H54 (cell line): ENCODE measurements around the gene P2RY6.
"Not testable (repeated sequence)": the region's sequence is repeated elsewhere in the genome, so short reads cannot be mapped to it uniquely, and the experiment has no call there.

Source experiments
- DNase-seq: peaks from one replicate; pipeline ENCODE4 v3.0.0; 2011; ENCODE audit warnings: low spot score, mixed read lengths; ENCODE audit not compliant: insufficient read length
- FAIRE-seq: peaks from 3 replicates; lab custom pipeline; 2011; peaks lifted over from hg19 to GRCh38; lab: Jason Lieb, UNC
- POLR2A ChIP-seq: IDR thresholded peaks from 2 replicates; pipeline ENCODE4 v1.6.1; 2011; ENCODE audit warnings: low read depth, mild to moderate bottlenecking, low read length

Gene P2RY6

DNA sequence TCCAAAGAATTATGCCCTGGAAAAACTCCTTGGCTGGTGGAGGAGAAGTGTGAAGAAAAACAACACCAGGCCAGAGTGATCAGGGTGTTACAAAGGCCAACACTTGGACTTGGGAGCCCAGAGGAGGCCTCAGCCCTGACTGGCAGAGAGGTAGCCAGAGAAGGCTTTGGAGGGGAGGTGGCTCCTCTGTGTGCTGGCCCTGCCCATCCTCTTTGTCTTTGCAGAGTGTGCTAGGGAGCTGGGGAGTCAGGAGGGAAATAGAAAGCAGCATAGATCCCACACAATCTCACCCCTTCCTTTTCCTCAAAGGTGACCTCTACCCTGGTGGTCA lies 12.0 kb upstream of the P2RY6 start:
- no peak for TF ChIP-seq POLR2A
- DNase-seq, result no peak
- FAIRE-seq, result no peak

DNA sequence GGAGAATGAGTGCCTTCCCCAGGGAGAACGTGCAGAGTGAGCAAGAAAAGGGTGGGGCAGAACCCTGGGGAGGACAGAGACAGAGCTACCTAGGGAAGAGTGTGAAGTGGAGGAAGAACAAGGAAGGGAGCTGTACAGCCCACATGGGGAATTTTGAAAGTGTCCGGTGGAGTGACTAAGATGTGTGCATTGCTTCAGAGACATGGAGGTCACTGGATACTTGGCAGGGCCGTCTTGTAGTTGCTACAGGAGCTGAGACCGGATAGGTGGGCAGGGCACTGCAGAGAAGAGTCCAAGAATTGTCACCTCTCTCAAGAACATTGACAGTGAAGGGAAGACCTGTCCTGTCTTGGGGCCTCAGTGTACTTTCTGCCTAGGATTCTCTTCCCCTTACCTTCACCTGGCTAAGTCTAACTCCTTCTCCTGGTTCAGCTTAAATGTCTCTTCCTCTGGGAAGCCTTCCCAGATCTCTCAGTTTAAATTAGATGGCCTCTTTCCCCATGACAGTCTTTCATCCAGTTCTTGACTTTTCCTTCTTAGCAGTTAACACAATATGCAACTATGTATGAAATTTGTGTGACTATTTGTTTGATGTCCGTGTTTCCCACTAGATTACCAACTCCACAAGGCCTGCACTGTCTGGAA lies 9.2 kb upstream of the P2RY6 start:
- no peak for DNase-seq
- FAIRE-seq, result no peak
- TF ChIP-seq POLR2A, result no peak

DNA sequence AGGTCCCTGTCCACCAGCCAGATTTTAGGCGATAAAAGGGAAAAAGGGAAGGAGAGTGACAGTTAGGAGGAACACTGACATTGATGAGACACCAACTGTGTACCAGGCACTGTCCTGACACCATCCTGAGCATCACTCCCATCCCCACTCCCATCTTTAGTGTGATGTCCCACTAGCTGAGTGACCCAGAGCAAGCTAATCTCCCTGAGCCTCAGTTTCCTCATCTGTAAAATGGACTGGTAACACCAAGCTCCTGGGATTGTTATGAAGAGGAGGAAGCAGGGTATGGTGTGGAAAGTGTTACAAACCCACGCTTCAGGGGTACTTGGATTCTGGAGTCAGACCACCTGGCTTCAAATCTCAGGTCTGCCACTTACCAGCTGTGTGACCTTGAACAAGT lies 8.5 kb upstream of the P2RY6 start:
- DNase-seq, result no peak
- no peak for TF ChIP-seq POLR2A
- no peak for FAIRE-seq

DNA sequence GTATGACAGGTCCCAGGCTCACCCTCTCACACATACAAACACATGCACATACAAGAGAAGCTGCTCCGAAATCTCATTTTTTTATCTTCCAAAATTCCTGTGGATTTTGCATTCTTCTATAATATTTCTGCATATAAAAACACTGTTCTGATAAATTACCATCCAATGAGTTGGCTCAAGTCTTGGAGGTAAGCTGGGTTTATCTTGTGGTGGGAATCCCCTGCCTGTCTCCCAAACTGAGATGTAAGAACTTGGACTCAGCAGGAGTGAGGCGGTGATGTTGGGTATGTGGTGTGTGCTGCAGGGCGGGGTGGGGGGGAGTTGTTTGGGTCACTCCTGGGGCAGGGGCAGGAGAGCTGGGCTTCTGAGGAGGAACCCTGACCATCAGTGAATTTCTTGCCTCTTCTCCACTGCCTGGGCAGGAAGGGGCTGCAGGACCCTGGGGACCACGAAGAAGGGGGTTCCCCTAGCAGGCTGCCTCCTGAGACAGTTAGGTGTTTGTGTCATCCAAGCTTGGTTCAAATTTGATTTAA lies 6.8 kb upstream of the P2RY6 start:
- no peak for TF ChIP-seq POLR2A
- no peak for FAIRE-seq
- DNase-seq, result no peak

DNA sequence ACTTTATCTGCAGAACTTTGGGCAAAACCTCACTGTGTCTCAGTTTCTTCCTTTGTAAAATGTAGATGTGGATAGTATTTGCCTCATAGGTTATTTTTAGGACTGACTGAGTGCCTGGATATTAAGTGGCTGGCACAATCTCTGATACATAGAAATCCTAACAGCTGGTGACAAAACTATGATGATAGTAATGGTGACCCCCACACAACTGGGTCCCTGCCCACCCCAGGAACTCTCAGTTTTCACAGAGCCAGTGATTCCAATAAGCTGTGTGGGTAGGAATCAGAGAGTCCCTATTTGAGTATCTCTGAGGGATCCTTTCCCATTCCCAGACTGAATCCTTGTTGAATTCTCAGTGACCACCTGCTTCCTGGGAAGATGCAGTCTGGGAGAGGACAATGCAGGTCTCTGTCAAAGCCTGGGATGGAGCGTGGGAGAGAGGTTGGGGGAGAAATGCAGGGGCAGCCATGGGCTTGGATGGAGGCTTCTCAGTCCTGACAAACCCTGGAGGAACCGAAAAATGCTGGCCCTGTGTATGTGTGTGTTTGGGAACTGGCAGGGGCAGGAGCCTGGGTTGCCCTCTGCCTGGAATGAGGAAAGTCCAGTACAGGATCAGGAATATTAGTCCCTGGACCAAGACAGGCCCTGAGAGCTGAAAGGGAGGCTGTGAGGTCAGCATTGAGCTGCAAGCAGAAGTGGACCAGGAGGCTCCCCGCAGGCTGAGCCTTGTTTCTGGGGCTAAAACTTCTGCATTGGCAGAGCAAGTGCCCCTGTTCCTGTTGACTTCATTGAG lies 6.1 kb upstream of the P2RY6 start:
- TF ChIP-seq POLR2A, result no peak
- FAIRE-seq, result no peak
- no peak for DNase-seq

DNA sequence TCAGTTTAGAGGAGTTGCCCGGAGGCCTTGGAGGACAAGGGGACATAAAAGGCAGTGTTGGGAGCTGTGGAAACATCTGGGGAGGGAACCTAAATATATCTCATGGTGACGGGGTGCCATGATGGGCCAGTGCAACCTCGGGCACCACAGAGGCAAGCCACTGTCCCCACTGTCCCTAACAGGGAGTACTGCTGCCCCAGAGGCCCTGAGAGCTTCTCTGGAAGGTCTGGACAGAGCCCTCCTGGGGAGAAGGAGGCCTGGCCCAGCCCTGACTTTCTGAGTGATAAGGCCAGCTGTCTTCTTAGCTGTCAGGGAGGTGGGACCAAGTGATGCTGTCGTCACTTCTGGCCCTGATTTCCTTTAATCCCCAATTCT lies 5.5 kb upstream of the P2RY6 start:
- no peak for TF ChIP-seq POLR2A
- FAIRE-seq (no peak), DNase-seq (no peak)

DNA sequence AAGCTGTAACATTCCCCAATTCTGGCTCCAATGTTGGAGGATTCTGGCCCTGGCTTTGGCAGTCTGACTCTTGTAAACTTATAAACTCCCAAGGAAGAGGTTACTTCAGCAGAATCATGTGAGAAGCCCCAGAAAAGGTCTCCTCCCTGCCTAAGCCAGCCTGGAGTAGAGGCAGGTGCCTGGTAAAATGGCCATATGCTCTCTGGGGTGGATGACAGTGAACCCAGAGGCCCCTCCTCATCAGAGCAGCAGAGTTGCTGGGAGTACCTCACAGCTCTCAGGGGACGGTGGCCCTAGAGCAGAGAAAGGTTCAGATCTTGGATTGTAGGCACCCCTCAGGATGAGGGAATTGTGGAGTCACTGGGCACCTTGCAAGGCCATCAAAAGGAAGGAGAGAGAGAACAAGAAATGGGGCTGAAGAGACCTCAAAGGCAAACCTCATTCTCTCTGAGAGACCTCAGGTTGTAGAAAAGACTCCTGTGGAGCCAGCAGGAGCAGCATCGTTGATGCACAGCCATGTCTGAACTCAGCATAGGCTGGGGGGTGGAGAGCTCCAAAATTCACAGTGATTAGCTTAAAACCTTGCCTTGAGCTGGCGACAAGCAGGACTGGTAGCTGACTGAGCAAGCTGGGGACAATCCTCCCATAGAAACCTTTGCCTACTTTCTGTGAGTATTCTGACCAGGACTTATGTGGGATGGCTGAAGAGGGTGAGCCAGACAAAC lies 4.9 kb upstream of the P2RY6 start:
- TF ChIP-seq POLR2A, result no peak; the same call in 1 of the 2 replicates
- DNase-seq, result no peak

DNA sequence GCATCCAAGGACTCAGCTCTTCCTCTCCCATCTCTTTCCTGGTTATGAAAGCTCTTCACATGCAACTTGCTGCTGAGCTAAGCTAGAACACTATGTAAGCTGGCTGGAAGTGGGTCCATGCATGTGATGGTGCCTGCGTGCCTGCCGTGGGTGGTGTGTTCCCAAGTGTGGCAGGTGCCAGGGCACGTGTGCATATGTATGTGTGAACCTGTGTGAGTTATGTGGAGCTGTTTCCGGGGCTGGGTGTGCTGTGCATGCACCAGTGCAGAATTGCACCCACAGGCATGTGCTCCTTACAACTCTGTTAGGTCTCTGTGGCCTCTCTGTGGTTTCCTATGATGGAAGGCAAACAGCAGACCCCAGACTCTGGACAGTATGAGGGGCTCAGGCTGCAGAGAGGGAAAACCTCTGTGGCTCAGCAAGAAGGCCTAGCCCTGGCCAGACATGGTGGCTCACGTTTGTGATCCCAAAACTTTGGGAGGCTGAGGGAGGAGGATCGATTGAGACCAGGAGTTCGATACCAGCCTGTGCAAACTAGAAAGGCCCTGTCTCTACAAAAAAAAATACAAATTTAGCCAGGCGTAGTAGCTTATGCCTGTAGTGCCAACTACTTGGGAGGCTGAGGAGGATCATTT lies 4.1 kb upstream of the P2RY6 start:
- no peak for DNase-seq
- no peak for TF ChIP-seq POLR2A
- no peak for FAIRE-seq

More for the DNA sequence above, 4.9 kb upstream of the P2RY6 start:
- no peak for FAIRE-seq

DNA sequence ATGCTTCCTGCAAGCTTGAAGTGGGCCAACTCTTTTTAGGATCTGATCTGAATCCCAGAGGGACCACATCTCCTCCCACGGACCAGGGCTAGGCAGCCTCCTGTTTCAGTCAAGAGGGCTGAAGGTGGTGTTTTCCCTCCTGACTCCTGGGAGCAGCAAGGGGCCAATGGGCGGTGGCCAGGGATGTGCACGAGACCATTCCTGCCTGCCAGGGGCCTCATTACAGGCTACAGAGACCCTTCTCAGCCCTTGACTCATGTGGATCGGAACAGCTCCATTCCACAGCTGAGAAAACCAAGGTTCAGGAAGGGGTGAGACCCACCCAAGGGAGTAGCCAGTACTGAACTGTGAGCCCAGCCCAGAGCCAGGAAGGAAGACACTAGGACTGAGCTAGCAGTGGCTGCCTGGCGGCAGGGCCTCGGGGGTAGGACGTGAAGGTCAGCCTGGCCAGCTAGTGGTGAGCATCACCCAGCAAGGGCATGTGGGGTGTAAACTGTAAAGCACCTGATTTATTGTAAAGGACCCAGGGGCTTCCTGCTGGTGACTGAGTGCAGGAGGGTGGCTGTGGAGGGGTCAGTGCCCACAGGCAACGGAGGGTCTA lies 3.4 kb upstream of the P2RY6 start:
- TF ChIP-seq POLR2A, result no peak
- DNase-seq (no peak), FAIRE-seq (no peak)

DNA sequence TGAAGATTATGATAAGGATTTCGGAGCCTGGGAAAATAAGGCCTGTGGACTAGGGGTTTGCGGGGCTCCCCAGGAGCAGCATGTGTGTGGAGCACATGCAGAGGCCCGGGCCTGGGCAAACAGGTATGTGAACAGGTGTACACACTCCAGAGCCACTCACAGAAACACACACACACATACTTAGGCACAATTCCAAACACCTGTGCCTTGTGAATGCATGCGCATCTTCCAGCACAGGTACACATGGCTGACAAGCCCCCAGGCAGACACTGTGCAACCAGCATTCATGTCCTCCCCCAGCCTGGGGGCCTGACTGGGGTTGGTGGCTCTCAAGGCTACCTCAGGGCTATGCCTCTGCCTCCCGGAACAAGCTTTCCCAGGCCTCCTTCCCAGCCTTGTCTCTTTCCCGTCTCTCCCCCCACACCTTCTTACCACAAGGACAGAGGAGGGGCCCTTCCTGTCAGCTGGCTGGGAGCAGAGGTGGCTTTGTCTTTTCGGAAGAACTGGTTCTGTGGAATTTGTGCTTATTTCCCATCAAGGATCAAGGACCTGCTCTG lies 2.6 kb upstream of the P2RY6 start:
- DNase-seq, result no peak
- no peak for FAIRE-seq

DNA sequence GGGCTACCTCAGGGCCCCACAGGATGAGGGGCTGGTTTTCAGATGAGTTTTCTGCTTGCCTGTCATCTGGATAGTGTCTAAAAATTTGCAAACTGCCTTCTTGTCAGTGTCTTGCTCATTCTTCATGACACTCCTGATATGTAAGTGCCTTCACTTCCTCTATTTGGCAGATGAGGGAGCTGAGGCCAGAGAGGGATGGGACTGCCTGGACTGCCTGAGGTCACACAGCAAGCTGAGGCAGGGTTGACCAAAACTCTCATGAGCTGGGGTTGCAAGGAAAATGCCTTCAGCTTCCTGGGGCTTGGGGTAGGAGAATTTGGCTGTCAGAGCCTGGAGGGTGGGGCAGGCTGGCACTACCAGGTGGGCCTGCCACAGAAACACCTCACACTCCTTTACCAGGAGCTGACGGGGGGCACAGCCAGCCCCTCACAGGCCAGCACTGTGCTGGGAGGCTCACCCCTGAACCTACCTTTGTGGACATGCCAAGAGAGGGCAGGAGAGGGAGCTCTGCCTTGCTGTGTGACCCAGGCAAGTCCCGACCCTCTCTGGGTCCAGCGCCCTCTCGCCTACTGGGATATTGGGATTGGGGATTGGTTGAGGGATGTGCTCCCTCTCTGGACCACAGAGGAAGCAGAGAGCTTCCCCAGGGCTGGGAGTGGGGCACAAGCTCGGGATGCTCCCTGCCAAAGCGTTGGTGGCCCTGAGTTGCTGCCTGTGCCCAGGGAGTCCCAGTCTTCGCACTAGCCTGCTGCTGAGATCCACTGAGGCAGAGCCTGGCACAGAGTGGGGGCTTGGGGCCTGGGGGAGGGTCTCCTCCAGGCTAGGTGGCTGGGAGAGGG lies 1.9 kb upstream of the P2RY6 start:
- TF ChIP-seq POLR2A, result no peak
- DNase-seq (no peak), FAIRE-seq (no peak)

More for the DNA sequence above, 2.6 kb upstream of the P2RY6 start:
- TF ChIP-seq POLR2A, result no peak

DNA sequence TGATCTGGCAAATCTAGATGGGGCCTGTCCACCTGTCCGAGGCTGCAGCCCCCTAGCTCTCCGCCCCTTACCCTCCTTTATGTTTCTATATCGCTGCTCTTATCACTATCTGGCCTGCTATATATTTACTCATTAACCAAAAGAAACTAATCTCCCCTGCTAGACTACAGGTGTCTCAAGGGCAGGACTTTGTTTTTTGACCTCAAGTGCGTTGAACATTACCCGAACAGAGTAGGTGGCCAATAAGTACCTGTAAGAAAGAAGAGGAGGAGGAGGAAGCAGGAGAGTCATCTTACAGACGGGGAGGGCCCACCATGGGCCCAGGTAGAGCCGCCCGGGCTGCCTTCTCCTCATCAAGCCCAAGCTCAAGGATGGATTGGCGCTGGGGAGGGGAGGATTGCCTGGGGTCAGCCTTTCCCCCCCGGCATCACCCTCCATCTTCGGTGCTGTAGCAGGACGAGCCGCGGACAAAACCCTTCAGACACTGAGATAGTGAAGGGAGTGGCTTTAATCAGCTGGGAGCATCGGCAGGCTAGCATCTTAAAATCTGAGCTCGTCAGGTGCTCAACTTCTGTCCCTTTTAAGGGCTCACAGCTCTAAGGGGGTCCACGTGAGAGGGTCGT lies 1.2 kb upstream of the P2RY6 start:
- DNase-seq, result no peak
- no peak for TF ChIP-seq POLR2A
- FAIRE-seq, result no peak

DNA sequence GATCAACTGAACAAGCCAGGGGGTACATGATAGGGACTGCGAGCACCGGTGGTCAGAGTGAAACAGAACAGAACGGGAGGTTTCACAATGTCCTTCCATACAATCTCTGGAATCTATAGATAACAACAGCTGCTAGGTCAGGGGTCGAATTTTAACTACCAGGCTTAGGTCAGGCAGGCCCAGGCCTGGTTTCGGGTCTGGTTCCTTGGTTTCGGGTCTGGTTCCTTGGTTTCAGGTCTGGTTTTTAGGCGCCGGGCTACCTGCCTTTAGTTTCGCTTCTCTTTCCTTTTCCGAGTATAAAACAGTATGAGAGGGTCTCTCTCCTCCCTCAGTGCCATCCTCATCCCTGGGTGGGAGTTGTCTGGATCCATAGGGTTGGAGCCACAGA lies 666 bp upstream of the P2RY6 start:
- not testable (repeated sequence) for FAIRE-seq, DNase-seq
